GM21515 (cell line): ENCODE results near the gene DSC2.

Source experiments
- ATAC-seq: cut with Tn5 transposase; IDR thresholded peaks from one replicate; pipeline ENCODE4 v1.9.1; 2021; ENCODE audit not compliant: unreplicated experiment

Gene DSC2

DNA sequence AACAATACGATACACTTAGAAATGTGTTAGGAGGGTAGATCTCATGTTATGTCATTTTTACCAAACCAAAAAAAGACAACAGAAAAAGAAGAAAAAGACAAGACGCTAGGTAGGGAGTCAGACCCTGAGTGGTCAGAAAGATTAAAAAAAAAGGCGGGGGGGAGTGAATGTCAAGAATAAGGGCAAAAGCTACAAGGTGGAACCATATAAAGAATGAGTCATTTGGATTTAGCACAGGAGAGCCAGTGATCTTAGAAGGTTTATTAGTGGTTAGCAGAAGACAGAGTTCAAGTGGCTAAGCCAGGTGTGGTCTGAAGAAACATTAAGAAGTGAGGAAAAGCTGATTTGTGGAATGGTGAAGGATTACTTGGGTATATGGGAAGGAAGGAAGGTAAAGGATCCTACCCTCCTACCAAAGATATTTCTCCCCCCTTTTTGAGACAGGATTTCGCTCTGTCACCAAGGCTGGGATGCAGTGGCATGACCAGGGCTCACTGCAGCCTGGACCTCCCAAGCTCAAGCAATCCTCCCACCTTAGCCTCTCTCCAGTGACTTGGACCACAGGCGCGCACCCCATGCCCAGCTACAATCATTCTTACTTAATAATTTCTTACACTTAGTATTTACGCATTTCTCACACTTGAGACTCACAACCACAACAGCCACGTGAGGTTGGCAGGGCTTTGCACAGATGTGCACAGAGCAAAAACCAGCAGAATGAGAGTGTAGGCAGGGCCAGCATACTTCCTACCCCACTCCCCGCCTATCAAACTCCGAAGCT is 2.6 kb downstream of the DSC2 start:
- no peak for ATAC-seq

DNA sequence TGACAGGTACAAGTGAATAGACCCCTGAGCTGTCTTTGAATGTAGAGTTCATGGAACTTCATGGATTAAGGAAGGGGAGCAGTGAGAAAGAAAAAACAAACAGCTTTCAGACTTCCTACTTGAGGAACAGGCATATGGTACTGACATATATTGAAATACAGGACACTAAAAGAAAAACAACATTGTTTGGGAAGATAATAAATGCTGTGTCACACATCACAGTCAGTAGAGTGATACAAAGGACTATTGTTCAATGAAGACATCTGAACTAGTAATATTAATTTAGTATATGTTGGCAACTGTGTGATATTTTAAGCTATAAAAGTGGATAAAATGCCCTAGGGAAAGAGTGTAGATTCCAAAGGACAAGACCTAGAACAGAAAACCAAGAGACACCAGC is 3.3 kb downstream of the DSC2 start:
- ATAC-seq = no peak

DNA sequence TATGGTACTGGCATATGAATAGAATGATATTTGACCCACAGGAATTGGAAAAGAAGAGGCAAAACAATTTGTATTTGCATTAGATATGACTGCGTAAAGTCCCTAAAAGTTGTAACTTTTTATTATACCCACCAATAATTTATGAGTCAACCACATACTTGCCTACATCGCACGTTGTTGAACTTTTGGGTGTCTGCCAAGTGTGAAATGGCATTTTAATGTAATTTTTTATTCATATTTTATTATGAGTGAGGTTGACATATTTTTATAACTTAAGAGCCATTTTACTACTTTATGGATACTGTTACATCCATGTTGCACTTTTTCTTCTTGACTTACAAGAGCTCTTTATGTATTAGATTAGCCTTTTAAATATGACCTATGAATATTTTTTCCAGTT is 4.6 kb downstream of the DSC2 start:
- ATAC-seq = no peak

DNA sequence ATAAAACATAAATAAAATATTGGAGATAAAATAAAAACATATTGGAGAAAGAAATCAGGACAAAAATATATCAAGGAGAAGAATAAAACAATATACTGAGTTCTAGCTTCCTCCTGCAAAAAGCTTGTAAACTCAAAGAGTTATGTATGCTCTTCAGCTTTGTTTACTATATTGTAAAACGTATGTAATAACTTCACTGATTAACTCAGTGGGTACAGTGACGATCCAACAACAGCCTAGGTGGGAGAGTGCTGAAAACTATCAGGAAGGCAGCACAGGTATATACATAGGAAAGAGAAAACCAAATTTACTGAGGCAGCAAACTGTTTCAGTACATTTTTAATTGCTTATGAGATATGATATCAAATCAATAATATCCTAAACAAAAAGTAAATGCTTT is 8.3 kb downstream of the DSC2 start:
- ATAC-seq = no peak

DNA sequence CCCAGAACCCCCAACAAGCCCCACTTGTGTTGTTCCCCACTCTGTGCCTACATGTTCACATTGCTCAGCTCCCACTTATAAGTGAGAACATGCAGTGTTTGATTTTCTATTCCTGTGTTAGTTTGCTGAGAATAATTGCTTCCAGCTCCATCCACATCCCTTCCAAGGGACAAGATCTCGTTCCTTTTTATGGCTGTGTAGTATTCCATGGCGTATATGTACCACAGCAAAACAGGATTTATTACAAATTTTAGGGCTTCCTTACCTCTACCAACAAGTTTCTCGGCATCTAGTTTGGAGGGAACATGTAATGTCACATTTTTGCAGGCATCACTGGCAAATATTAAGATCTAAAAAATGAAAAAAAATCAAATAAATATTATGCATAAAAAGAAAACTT is 8.9 kb downstream of the DSC2 start:
- no peak for ATAC-seq

DNA sequence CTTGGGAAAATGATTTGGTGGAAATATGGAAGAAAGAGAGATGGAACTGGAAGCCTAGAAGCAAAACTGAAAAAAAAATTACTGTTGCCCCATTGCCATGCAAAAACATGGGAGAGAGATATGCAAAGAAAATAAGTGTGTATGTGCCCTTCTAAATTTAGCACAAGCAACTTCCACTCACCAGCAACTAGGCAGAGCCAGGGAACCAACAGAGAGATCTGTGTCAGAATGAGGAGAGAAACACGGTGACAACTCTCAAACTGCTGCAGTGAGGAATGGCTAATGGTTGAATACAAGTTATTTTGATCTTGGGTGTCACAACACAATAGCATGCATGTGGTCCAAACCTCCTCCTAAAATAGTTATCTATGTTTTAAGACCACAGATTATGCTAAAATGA is 10.9 kb downstream of the DSC2 start:
- ATAC-seq = no peak

DNA sequence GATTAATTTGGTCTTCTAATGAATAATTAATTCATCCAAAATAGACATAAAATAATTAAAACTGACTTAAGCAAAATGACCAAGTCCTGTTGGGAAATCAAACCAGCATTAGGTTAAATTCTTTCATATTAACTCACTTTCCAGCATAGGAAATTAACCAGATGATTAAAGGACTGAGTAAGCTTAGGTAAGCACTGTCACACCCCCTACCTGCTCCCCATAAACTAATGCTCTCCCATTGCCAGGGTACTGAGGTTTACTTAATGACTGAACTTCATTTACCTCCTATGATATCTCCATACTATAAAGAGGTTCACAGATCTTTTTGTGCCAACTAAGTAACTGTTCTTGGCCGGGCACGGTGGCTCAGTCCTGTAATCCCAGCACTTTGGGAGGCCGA is 13.7 kb downstream of the DSC2 start:
- no peak for ATAC-seq

DNA sequence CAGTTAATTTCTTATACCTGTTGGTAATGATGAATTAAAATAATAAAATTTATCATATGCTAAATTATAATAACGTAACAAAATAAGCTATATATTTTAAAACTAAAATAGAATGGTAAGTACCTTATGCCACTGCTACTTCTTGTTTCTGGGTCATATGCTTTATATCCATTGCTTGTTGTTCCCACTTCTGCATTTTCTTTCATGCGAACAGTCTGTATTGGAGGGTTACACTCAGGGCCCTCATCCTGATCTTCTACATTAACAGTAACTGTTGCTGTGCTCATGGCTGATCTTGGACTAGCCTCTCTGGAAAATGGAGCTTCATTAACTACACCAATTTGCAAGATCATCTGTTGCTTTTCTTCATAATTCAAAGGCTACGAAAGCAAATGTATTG is 22.2 kb downstream of the DSC2 start:
- ATAC-seq = no peak

DNA sequence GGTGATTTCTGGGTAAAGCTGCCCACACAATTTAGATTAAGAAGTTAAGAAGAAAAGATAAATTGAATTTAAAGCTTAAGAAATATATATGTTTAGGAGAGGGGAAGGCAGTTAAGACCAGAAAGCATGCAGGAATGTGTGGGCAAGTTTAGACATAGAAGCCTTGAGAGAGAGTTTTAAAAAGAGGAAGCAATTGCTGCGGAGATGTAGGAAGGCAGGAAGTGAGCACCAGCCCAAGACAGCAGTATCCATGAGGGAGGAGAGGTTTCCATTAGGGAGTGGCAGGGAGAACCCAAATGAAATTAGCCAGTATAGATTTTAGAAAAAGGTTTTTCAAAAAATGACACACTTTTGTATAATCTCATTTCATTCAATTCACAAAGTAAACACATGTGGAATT is 24.3 kb downstream of the DSC2 start:
- no peak for ATAC-seq

DNA sequence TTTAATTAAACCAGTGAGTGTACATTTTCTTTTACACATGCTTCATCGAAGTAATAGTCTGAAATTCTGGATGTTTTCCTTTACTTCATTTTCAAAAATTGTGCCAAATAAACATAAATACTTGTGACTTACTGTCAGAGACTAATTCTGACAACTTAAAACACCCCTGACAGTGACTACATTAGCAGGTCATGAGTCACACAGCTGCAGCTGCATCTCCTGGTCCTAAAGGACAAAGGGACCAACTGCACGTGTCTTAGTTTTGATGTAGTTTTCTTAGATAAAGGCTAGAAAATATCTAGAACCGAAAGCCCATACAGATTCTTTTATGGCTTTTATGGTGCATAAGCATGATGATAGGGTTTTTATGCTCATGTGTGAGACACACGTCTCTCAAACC is 30.0 kb downstream of the DSC2 start:
- no peak for ATAC-seq

DNA sequence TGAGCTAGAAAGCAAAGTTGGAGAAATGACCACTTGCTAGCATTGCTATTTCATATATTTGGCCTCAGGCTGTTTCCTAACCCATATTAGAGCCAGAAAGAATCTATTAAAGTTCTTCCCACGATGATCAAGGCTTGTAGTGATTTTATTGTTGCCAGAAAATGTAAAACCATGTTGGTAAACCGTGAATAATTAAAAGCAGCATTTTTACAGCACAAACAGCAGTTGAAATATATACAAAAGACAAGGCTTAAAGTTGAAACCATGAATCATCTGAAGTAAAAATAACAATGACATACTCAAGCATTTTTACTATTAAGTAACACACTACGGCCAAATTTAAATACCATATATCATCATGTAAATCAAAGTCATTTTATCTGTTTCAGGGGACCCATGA is 32.0 kb downstream of the DSC2 start:
- no peak for ATAC-seq

DNA sequence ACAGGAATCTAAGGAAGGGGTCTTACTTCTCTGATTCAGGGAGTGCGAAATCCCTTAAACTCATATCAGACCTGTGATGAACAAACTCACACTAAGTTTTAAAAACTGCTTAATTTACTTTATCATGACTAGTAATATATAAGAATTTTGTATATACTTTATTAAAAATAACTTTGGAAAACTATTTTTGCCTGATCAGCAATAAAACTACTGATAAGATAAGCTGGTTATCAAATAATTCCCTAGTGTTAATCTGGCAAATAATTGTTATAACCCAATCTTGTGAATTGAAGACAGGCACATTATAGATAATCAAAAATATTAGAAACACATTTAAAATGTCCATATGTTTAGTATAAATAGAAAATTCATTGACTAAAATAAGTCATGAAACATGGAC is 36.0 kb downstream of the DSC2 start:
- no peak for ATAC-seq

DNA sequence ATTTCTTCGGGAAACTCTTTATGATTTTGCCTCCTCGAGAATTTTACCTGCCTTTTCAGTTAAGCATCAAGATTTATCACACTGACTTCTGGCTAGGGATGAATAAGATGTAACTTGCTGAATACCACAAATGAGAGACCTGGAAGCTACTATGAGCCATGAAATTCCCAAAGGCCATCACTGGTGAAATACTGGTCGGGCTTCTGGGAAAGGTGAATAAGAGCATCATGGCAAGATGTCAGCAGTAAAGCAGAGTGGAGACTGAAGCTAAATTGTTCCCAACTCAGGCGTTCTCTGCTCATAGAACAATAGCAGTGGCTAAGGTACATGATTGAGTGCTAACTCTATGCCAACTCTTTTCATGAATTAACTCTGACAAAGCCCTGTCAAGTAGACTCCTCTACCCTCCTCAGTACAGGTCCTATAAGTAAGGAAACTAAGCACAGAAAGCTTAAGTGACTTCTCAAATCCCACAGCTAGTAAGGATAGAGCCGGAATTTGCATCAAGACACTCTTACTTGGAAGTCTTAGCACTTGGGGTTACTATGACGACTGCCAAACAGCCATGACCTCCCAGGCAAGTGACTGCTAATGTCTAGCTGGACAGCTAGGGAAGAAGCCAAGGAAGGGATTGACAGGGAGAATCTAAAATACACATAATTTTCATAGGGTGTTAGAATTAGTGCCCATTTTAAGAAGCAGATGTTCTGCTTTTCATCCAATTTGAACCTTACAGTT is 37.0 kb downstream of the DSC2 start:
- ATAC-seq = no peak

DNA sequence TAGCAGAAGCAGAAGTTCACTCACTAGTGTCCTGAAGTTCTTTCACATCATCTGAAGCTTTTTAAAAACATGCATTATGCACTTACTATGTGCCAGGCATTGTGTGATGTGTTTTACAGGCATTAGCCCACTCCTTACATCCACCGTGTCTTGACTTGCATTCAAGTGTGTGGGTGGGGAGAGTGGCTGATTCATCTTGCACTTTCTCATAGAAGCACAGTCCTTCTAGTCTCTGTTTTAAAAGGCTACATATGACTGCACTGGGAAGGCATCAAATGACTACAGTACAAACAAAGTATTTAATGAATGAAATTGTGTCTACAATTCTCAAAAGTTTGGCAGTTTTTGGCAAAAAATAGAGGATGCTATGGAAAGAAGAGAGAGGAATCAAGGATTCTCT is 38.1 kb downstream of the DSC2 start:
- ATAC-seq = no peak

DNA sequence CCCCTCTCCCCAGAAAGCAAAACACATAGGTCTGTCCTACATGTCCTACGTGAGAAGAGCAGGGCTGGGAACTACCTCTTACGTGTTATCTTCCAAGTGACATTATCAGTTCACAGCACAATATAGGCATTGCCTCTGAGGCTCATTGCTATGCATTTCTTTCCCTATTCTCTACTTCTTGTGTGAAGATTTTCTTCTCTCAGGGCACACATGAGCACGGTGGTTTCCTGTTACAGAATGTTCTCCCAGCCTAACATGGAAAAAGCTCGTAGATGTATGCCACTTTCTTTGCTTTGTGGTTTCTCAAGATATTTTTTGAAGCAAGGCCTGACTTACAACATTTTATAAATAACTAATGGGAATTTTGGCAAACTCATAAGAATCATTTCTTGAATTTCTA is 40.3 kb downstream of the DSC2 start:
- ATAC-seq = no peak

DNA sequence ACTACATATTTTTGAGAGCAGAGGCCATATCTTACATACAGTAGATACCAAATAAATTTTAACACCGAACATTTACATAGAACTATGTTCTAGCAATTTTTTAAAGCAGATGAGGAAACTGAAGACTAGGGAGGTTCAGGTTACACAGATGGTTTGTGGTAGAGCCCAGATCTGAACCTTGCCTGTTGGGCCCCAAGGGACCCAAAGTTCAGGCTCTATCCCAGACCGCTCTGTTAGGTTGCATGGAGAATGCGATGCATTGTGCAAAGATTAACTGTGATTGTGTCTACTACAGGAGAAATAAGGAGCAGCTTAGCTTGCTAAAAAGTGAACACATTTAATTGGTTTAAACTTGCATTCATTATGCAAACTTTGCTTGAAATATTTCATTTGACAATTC is 43.3 kb downstream of the DSC2 start:
- ATAC-seq = no peak

DNA sequence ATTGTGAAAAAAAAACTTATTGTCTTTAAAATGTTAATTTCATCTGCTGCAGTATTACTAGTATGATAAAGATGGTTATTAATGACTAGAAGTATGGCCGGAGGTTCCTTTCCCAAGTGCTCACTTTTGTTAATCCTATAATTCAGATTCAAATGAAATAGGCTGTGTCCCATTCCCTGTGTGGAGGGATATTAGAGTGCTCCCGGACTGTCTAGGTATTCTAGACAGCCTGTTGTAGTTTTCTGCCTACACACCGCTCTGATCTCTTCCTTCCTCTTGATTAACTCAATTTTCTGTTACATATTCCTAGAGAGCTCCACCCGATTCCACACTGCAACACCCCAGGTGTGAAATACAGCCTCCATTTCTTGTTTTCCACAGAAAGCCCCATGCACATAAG is 44.3 kb downstream of the DSC2 start:
- ATAC-seq = no peak

DNA sequence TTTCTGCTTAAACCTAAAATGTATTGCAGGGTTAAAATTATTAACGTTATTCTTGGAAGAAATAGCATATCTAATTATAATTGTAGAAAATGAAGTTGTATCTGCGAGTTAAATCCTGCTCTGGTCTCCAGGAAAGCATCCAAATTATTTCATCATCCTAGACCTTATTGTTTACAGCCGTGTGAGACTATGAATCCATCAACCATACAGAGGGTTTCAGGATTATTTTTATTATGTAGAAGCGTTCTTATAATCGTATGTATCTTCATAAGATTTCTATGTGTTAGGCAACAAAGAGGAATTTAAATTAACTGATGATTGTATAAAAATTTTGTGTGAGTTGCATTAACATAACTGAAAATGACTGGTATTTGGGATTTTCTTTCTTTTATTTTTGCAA is 45.2 kb downstream of the DSC2 start:
- ATAC-seq = no peak

DNA sequence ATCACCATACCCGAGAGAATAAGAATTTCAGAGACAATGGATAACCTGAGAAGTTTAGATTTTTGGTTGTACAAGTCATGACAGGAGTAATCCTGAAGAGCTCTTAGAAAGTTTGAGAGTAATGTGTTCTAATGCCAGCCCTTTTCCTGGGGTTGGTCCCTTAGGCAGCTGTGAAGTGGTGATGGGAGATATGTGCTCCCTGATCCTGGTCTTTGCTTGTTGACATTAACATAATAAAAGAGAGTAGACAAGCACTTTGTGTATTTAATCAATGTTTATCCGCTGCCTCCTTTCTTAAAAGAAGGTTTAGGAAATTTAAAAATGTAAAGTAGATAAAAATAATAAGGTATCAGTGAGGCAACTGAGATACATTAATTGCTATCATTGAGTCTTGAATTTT is 45.9 kb downstream of the DSC2 start:
- ATAC-seq = no peak

DNA sequence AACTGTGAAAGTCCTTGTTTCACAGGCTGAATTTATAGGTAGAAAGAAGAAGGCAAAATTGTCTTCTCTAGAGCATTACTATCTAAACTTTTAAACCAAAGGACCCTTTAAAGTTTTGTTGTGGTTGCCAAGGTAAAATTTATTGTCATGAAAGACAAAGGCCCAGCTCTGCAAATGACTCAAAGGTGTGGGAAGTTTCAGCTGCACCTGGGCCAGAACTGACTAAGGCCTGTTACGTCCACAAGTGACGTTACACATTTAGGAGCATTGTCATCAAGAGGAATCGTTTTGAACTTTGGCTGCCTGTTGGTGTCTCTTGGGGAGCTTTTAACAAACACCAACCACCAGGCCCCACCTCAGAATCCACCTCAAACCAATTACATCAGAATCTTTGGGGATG is 51.6 kb downstream of the DSC2 start:
- ATAC-seq = no peak

DNA sequence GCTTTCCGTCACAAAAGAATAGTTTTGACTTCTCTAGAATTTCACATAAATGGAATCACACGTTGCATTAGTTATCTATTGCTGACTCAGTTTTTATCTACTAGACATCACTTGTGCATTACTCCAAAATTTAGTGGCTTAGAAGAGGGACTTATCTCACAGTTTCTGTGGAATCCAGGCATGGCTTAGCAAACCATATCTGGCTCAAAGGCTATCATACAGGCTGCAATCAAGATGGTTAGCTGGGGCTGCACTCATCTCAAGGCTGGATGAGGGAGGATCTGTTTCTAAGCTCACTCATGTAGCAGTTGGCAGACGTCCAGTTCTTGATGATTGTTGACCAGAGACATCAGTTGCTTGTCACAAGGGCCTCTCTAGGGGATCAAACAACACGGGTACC is 53.0 kb downstream of the DSC2 start:
- ATAC-seq = no peak

DNA sequence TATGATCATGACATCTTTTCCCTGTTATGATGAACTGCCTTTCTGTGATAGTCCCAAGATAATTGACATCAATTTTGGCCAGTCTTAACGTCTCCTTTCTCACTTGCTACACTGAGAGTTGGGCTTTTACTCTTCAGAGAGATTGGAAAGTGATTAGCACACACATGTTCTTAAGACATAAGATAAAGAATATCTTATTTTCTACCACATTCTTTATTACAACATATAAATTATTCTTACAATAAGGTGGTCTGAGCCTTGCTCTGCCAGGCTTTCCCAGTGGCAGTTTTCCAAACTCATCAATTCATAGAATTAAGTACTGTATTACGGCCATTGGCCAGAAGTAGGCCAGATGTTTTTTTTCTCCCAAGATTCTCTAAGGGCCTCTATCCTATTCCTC is 54.0 kb downstream of the DSC2 start:
- ATAC-seq = no peak

DNA sequence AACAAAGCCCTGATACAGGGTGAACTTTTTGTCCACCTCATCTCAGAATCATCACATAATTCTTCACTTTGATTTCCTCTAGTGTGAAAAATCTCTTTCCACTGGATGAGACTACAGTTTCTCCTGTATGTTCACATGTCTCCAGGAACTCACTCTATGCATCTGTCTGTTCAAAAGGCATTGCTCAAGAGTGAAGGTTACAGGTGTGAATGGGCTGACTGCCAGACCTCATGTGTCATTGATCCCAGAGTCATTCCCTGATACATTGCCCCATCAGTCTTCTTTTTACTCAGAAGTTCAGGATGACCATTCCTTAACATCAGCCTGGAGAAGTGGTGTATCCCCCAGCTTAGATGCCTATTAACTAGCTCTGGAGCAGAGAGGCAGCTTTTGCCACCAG is 55.3 kb downstream of the DSC2 start:
- no peak for ATAC-seq
